GM23338 (cell line): ENCODE data around the gene EPHA6. TPM values are rescaled to one million over a fixed set of nuclear protein-coding genes. Genes with fewer than 3 reads are reported as not detected.

Experiments used
- ATAC-seq: fragments of 200-7000 bp; cut with Tn5 transposase; 3 replicates; pipeline ENCODE4 v1.9.1; 2020
- DNase-seq: peaks from one replicate; pipeline ENCODE4 v3.0.0-alpha.2; 2015; ENCODE audit warnings: low spot score
- H2AFZ ChIP-seq: fragments of 200-600 bp; sonication (generic); 2 replicates; pipeline ENCODE4 v1.8.0; 2016; ENCODE audit warnings: antibody characterized with exemption, mild to moderate bottlenecking, moderate library complexity
- H3F3A ChIP-seq: fragments of 200-600 bp; sonication (generic); replicated peaks from 2 replicates; pipeline ENCODE4 v1.8.0; 2017; ENCODE audit warnings: antibody characterized with exemption, mixed run types, low read depth
- H3K27ac ChIP-seq: fragments of 200-600 bp; sonication (generic); 2 replicates; pipeline ENCODE4 v1.6.1; 2016; ENCODE audit warnings: low read depth
- H3K27me3 ChIP-seq: fragments of 200-600 bp; sonication (generic); 2 replicates; pipeline ENCODE4 v1.8.0; 2016; ENCODE audit warnings: mild to moderate bottlenecking, mixed run types, moderate library complexity; ENCODE audit not compliant: insufficient read depth
- H3K36me3 ChIP-seq: fragments of 200-600 bp; sonication (generic); 2 replicates; pipeline ENCODE4 v1.8.0; 2016; ENCODE audit warnings: mild to moderate bottlenecking; ENCODE audit not compliant: insufficient read depth
- H3K4me1 ChIP-seq: fragments of 200-600 bp; sonication (generic); 2 replicates; pipeline ENCODE4 v1.8.0; 2016; ENCODE audit warnings: mild to moderate bottlenecking, moderate library complexity; ENCODE audit not compliant: insufficient read depth
- H3K4me2 ChIP-seq: fragments of 200-600 bp; sonication (generic); 2 replicates; pipeline ENCODE4 v1.7.1; 2017; ENCODE audit warnings: mixed run types
- H3K4me3 ChIP-seq: fragments of 200-600 bp; sonication (generic); 2 replicates; pipeline ENCODE4 v1.6.1; 2016; ENCODE audit warnings: mixed run types
- H3K79me2 ChIP-seq: fragments of 200-600 bp; sonication (generic); replicated peaks from 2 replicates; pipeline ENCODE4 v1.8.0; 2017; ENCODE audit warnings: mild to moderate bottlenecking; ENCODE audit not compliant: insufficient read depth
- H3K9me2 ChIP-seq: fragments of 200-600 bp; sonication (generic); 2 replicates; pipeline ENCODE4 v1.8.0; 2017; ENCODE audit not compliant: insufficient read depth
- H4K20me1 ChIP-seq: fragments of 200-600 bp; sonication (generic); replicated peaks from 2 replicates; pipeline ENCODE4 v1.8.0; 2017; ENCODE audit warnings: mild to moderate bottlenecking; ENCODE audit not compliant: insufficient read depth
- H3K27ac Mint-ChIP-seq: 2 replicates; pipeline ENCODE4 v1.8.0; 2020; ENCODE audit warnings: inconsistent platforms, mild to moderate bottlenecking, moderate library complexity, mixed read lengths
- H3K27me3 Mint-ChIP-seq: 3 replicates; pipeline ENCODE4 v1.8.0; 2022; ENCODE audit warnings: low read depth, mild to moderate bottlenecking, moderate library complexity, mixed read lengths, inconsistent platforms; ENCODE audit not compliant: insufficient read depth, poor library complexity
- H3K36me3 Mint-ChIP-seq: 3 replicates; pipeline ENCODE4 v1.8.0; 2021; ENCODE audit warnings: low read depth, mild to moderate bottlenecking, inconsistent platforms, moderate library complexity, mixed read lengths
- H3K4me1 Mint-ChIP-seq: 3 replicates; pipeline ENCODE4 v1.8.0; 2020; ENCODE audit warnings: mild to moderate bottlenecking, inconsistent platforms, mixed read lengths
- H3K4me3 Mint-ChIP-seq: 3 replicates; pipeline ENCODE4 v1.8.0; 2021; ENCODE audit warnings: moderate library complexity, mild to moderate bottlenecking, inconsistent platforms, mixed read lengths
- H3K9me3 Mint-ChIP-seq: 3 replicates; pipeline ENCODE4 v1.8.0; 2020; ENCODE audit warnings: moderate library complexity, mild to moderate bottlenecking, inconsistent platforms, mixed read lengths
- CREB1 ChIP-seq: fragments of 250-450 bp; sonication (Bioruptor Pico); IDR thresholded peaks from 2 replicates; pipeline ENCODE4 v1.5.0; 2020; ENCODE audit warnings: low read depth, mild to moderate bottlenecking, moderate library complexity
- EZH2 ChIP-seq: fragments of 200-600 bp; sonication (generic); IDR thresholded peaks from one replicate; pipeline ENCODE4 v1.8.0; 2017; ENCODE audit warnings: antibody characterized with exemption, mild to moderate bottlenecking, low read depth; ENCODE audit not compliant: unreplicated experiment
- EZH2phosphoT487 ChIP-seq: fragments of 200-600 bp; sonication (generic); IDR thresholded peaks from one replicate; pipeline ENCODE4 v1.8.1; 2018; ENCODE audit warnings: antibody characterized with exemption; ENCODE audit not compliant: unreplicated experiment
- POLR2AphosphoS5 ChIP-seq: IDR thresholded peaks from 2 replicates; pipeline ENCODE4 v1.6.1; 2016; ENCODE audit warnings: antibody characterized with exemption, low read depth
- ZNF331 ChIP-seq: fragments of 250-450 bp; sonication (Bioruptor Pico); IDR thresholded peaks from 2 replicates; pipeline ENCODE4 v1.5.0; 2020; ENCODE audit warnings: low read depth, mild to moderate bottlenecking, moderate library complexity
- ZNF462 ChIP-seq: fragments of 250-450 bp; sonication (Bioruptor Pico); IDR thresholded peaks from 2 replicates; pipeline ENCODE4 v1.5.0; 2020; ENCODE audit warnings: mild to moderate bottlenecking, moderate library complexity
- polyA plus RNA-seq: library from polyadenylated mRNA; unstranded; fragments of >200 nt; fragmentation: Nextera tagmentation; extraction: Ambion mirVana; gene quantifications from 2 replicates; pipeline ENCODE4 v1.2.1, GENCODE V29; 2016
- total RNA-seq: library from RNA; depleted of rRNA; stranded (reverse); fragments of >200 nt; shearing (Covaris generic); gene quantifications from 2 replicates; pipeline ENCODE4 v1.2.3, GENCODE V29; 2014
- TF ChIP-seq, protein P1 (sequence below), 2 experiments: fragments of 200-600 bp in 1 of 2; sonication (generic) in 1 of 2; conservative IDR thresholded peaks; 2 replicates each; pipeline versions ENCODE4 v1.5.1 to v1.6.1; 2016 to 2017; ENCODE audit warnings: antibody characterized with exemption in 2 of 2, low read depth in 2 of 2, mild to moderate bottlenecking in 2 of 2, moderate library complexity in 1 of 2

Gene EPHA6
- total and polyA plus RNA-seq, 2 experiments from 2014 or later: 0.37 to 2.6 TPM

- no peaks in the 10 kb centered on the region for H3K9me3 Mint-ChIP-seq
- TF ChIP-seq ZNF462 (no peak), POLR2AphosphoS5 (no peak), ZNF331 (no peak), CREB1 (CRISPR knock-in tag) (no peak), EZH2 (no peak), EZH2phosphoT487 (no peak)
- TF ChIP-seq, protein P1, sequence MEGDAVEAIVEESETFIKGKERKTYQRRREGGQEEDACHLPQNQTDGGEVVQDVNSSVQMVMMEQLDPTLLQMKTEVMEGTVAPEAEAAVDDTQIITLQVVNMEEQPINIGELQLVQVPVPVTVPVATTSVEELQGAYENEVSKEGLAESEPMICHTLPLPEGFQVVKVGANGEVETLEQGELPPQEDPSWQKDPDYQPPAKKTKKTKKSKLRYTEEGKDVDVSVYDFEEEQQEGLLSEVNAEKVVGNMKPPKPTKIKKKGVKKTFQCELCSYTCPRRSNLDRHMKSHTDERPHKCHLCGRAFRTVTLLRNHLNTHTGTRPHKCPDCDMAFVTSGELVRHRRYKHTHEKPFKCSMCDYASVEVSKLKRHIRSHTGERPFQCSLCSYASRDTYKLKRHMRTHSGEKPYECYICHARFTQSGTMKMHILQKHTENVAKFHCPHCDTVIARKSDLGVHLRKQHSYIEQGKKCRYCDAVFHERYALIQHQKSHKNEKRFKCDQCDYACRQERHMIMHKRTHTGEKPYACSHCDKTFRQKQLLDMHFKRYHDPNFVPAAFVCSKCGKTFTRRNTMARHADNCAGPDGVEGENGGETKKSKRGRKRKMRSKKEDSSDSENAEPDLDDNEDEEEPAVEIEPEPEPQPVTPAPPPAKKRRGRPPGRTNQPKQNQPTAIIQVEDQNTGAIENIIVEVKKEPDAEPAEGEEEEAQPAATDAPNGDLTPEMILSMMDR (conservative IDR thresholded peaks at IDR 0.05; ENCODE audit: low read depth in 2 of 2): no peak
- H3K4me1 Mint-ChIP-seq: no peaks in the 10 kb centered on the region
- Histone ChIP-seq H3K27ac (no peak overlapping the region), H3K4me3 (no peak overlapping the region), H3K9me2 (peaks cover 4% of the 10 kb centered on the region; the same call in 1 of the 2 replicates), H4K20me1 (no peaks in the 10 kb centered on the region), H3K4me2 (no peak overlapping the region), H3K79me2 (no peaks in the 10 kb centered on the region), H3K36me3 (no peaks in the 10 kb centered on the region), H3K27me3 (no peaks in the 10 kb centered on the region), H3K4me1 (no peaks in the 10 kb centered on the region), H3F3A (no peaks in the 10 kb centered on the region), H2AFZ (no peak overlapping the region)
- no peaks in the 10 kb centered on the region for H3K36me3 Mint-ChIP-seq
- H3K27ac Mint-ChIP-seq: no peak overlapping the region
- no peak overlapping the region for H3K4me3 Mint-ChIP-seq
- H3K27me3 Mint-ChIP-seq: peaks cover 4% of the 10 kb centered on the region
- no peak for ATAC-seq
- DNase-seq: no peak
Observed at GRCh38 chr3:97350971-97351370, 536.6 kb downstream of the EPHA6 start.
